Stimulated activated naive B cell treated with anti-CD40 and anti-IgM and Interleukin-4, amounts not matched to agents 10 μg/mL and 1 μg/mL and 100 μg/mL, for 72 hours (primary cell): ENCODE data around the gene CES2.

Experiments used
- ATAC-seq, 2 donors: fragments of 150-1000 bp; cut with Tn5 transposase; replicated peaks; 2 replicates each; pipeline ENCODE4 v1.10.0; 2021; ENCODE audit warnings: moderate library complexity in 1 of 2
- DNase-seq: peaks from one replicate; pipeline ENCODE4 v3.0.0; 2021
- H3K27ac Mint-ChIP-seq: one replicate; pipeline ENCODE4 v1.8.0; 2022; ENCODE audit warnings: mild to moderate bottlenecking, mixed read lengths
- H3K27me3 Mint-ChIP-seq, 2 donors: one replicate each; pipeline ENCODE4 v1.8.0; 2022; ENCODE audit warnings: mixed read lengths in 2 of 2
- H3K36me3 Mint-ChIP-seq, 2 donors: one replicate each; pipeline ENCODE4 v1.8.0; 2022; ENCODE audit warnings: mixed read lengths in 2 of 2, mild to moderate bottlenecking in 1 of 2
- H3K4me1 Mint-ChIP-seq, 2 donors: one replicate each; pipeline ENCODE4 v1.8.0; 2022; ENCODE audit warnings: mixed read lengths in 2 of 2, mild to moderate bottlenecking in 1 of 2
- H3K4me3 Mint-ChIP-seq, 2 donors: one replicate each; pipeline ENCODE4 v1.8.0; 2022; ENCODE audit warnings: mild to moderate bottlenecking in 2 of 2, mixed read lengths in 2 of 2, moderate library complexity in 1 of 2
- H3K9me3 Mint-ChIP-seq, 2 donors: one replicate each; pipeline ENCODE4 v1.8.0; 2022; ENCODE audit warnings: mixed read lengths in 2 of 2, mild to moderate bottlenecking in 1 of 2

Gene CES2

GRCh38 chr16:66898933-66899309 lies 36.4 kb upstream of the CES2 start:
- Mint-ChIP-seq H3K36me3 (peaks cover 3 to 12% of the 10 kb centered on the region in 2 donors), H3K4me3 (no peak overlapping the region), H3K27ac (no peak overlapping the region), H3K9me3 (no peaks in the 10 kb centered on the region), H3K4me1 (peaks cover 5 to 10% of the 10 kb centered on the region in 2 donors), H3K27me3 (peaks cover 0 to 3% of the 10 kb centered on the region in 2 donors)
- ATAC-seq (no peak), DNase-seq (no peak)

GRCh38 chr16:66899310-66899944 lies 35.9 kb upstream of the CES2 start:
- H3K27ac Mint-ChIP-seq = peak overlapping the region; percentile 39
- DNase-seq = no peak
- H3K36me3 Mint-ChIP-seq = peaks cover 3 to 7% of the 10 kb centered on the region in 2 donors
- no peaks in the 10 kb centered on the region for H3K9me3 Mint-ChIP-seq
- peaks cover 0 to 4% of the 10 kb centered on the region in 2 donors for H3K27me3 Mint-ChIP-seq
- no peak for ATAC-seq
- H3K4me1 Mint-ChIP-seq = peaks cover 5 to 10% of the 10 kb centered on the region in 2 donors
- H3K4me3 Mint-ChIP-seq = no peak overlapping the region

GRCh38 chr16:66899945-66900710 lies 35.2 kb upstream of the CES2 start:
- H3K4me3 Mint-ChIP-seq = no peak overlapping the region
- no peak overlapping the region for H3K27ac Mint-ChIP-seq
- ATAC-seq (no peak), DNase-seq (no peak)
- H3K4me1 Mint-ChIP-seq = peaks cover 4 to 7% of the 10 kb centered on the region in 2 donors
- H3K36me3 Mint-ChIP-seq = peaks cover 0 to 4% of the 10 kb centered on the region in 2 donors
- H3K27me3 Mint-ChIP-seq = peaks cover 0 to 4% of the 10 kb centered on the region in 2 donors
- H3K9me3 Mint-ChIP-seq = no peaks in the 10 kb centered on the region

GRCh38 chr16:66900721-66901441 lies 34.4 kb upstream of the CES2 start:
- Mint-ChIP-seq H3K9me3 (no peaks in the 10 kb centered on the region), H3K4me3 (no peak overlapping the region), H3K4me1 (peaks cover 0 to 2% of the 10 kb centered on the region in 2 donors), H3K27me3 (peaks cover 0 to 4% of the 10 kb centered on the region in 2 donors), H3K27ac (no peak overlapping the region), H3K36me3 (peaks cover 0 to 2% of the 10 kb centered on the region in 2 donors)
- DNase-seq (no peak), ATAC-seq (no peak)

- peaks cover 0 to 2% of the 10 kb centered on the region in 2 donors for H3K4me1 Mint-ChIP-seq
- H3K27me3 Mint-ChIP-seq = peaks cover 0 to 4% of the 10 kb centered on the region in 2 donors
- H3K27ac Mint-ChIP-seq = no peak overlapping the region
- DNase-seq (no peak), ATAC-seq (no peak)
- no peaks in the 10 kb centered on the region for H3K36me3 Mint-ChIP-seq
- no peaks in the 10 kb centered on the region for H3K9me3 Mint-ChIP-seq
- no peak overlapping the region for H3K4me3 Mint-ChIP-seq
Measured at GRCh38 chr16:66901626-66902025, 33.7 kb upstream of the CES2 start.

GRCh38 chr16:66902648-66903543 lies 32.4 kb upstream of the CES2 start:
- H3K36me3 Mint-ChIP-seq = no peaks in the 10 kb centered on the region
- H3K9me3 Mint-ChIP-seq = no peaks in the 10 kb centered on the region
- H3K4me3 Mint-ChIP-seq = no peak overlapping the region
- H3K27me3 Mint-ChIP-seq = peaks cover 0 to 12% of the 10 kb centered on the region in 2 donors
- no peak for DNase-seq
- H3K27ac Mint-ChIP-seq = no peak overlapping the region
- ATAC-seq = no peak
- peaks cover 0 to 2% of the 10 kb centered on the region in 2 donors for H3K4me1 Mint-ChIP-seq

- no peak overlapping the region for H3K4me3 Mint-ChIP-seq
- DNase-seq (no peak), ATAC-seq (no peak)
- H3K27ac Mint-ChIP-seq = no peak overlapping the region
- peaks cover 0 to 2% of the 10 kb centered on the region in 2 donors for H3K4me1 Mint-ChIP-seq
- no peaks in the 10 kb centered on the region for H3K9me3 Mint-ChIP-seq
- H3K36me3 Mint-ChIP-seq = no peaks in the 10 kb centered on the region
- peaks cover 0 to 17% of the 10 kb centered on the region in 2 donors for H3K27me3 Mint-ChIP-seq
Measured at GRCh38 chr16:66903544-66904427, 31.5 kb upstream of the CES2 start.

- Mint-ChIP-seq H3K27me3 (peaks cover 0 to 17% of the 10 kb centered on the region in 2 donors), H3K4me3 (no peak overlapping the region), H3K27ac (no peak overlapping the region), H3K9me3 (no peaks in the 10 kb centered on the region), H3K36me3 (no peaks in the 10 kb centered on the region), H3K4me1 (peaks cover 0 to 2% of the 10 kb centered on the region in 2 donors)
- DNase-seq (no peak), ATAC-seq (no peak)
Measured at GRCh38 chr16:66904428-66904845, 30.9 kb upstream of the CES2 start.

- ATAC-seq = no peak
- peaks cover 5 to 17% of the 10 kb centered on the region in 2 donors for H3K27me3 Mint-ChIP-seq
- no peak for DNase-seq
- no peaks in the 10 kb centered on the region for H3K36me3 Mint-ChIP-seq
- no peak overlapping the region for H3K27ac Mint-ChIP-seq
- no peaks in the 10 kb centered on the region for H3K9me3 Mint-ChIP-seq
- H3K4me1 Mint-ChIP-seq = peaks cover 0 to 2% of the 10 kb centered on the region in 2 donors
- H3K4me3 Mint-ChIP-seq = no peak overlapping the region
Measured at GRCh38 chr16:66904846-66905632, 30.3 kb upstream of the CES2 start.

- no peak for ATAC-seq
- Mint-ChIP-seq H3K27me3 (peaks cover 7 to 17% of the 10 kb centered on the region in 2 donors), H3K27ac (no peak overlapping the region), H3K4me3 (no peak overlapping the region), H3K36me3 (no peaks in the 10 kb centered on the region), H3K4me1 (peaks cover 0 to 2% of the 10 kb centered on the region in 2 donors), H3K9me3 (no peaks in the 10 kb centered on the region)
- DNase-seq = no peak
Measured at GRCh38 chr16:66905633-66906539, 29.4 kb upstream of the CES2 start.

GRCh38 chr16:66906916-66907836 lies 28.1 kb upstream of the CES2 start:
- H3K4me1 Mint-ChIP-seq = peaks cover 0 to 2% of the 10 kb centered on the region in 2 donors
- DNase-seq (no peak), ATAC-seq (no peak)
- no peaks in the 10 kb centered on the region for H3K9me3 Mint-ChIP-seq
- no peak overlapping the region for H3K27ac Mint-ChIP-seq
- peaks cover 12 to 24% of the 10 kb centered on the region in 2 donors for H3K27me3 Mint-ChIP-seq
- H3K4me3 Mint-ChIP-seq = no peak overlapping the region
- H3K36me3 Mint-ChIP-seq = no peaks in the 10 kb centered on the region
